Subcutaneous adipose tissue (tissue), 4 donors: ENCODE results near the gene SLC38A9. TPM values are rescaled to one million over a fixed set of nuclear protein-coding genes. Genes with fewer than 3 reads are reported as not detected.

Experiments
- total RNA-seq, 4 donors: library from RNA; depleted of rRNA; stranded (reverse); fragments of >200 nt; gene quantifications; one replicate each; pipeline ENCODE4 v1.1.0, GENCODE V29; 2016
- TF ChIP-seq, protein P1 (sequence below): fragments of 450-650 bp; IDR thresholded peaks from one replicate; pipeline ENCODE4 v1.5.1; 2016; ENCODE audit warnings: low read depth, mild to moderate bottlenecking, control low read depth, antibody characterized with exemption, moderate library complexity

SLC38A9 gene
- total RNA-seq, 4 donors from 2014 or later, result 20.2 to 33.5 (median 28.8) TPM

GRCh38 chr5:55592388-55593114 lies 119.6 kb downstream of the SLC38A9 start:
- TF ChIP-seq, protein P1, sequence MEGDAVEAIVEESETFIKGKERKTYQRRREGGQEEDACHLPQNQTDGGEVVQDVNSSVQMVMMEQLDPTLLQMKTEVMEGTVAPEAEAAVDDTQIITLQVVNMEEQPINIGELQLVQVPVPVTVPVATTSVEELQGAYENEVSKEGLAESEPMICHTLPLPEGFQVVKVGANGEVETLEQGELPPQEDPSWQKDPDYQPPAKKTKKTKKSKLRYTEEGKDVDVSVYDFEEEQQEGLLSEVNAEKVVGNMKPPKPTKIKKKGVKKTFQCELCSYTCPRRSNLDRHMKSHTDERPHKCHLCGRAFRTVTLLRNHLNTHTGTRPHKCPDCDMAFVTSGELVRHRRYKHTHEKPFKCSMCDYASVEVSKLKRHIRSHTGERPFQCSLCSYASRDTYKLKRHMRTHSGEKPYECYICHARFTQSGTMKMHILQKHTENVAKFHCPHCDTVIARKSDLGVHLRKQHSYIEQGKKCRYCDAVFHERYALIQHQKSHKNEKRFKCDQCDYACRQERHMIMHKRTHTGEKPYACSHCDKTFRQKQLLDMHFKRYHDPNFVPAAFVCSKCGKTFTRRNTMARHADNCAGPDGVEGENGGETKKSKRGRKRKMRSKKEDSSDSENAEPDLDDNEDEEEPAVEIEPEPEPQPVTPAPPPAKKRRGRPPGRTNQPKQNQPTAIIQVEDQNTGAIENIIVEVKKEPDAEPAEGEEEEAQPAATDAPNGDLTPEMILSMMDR, result no peak

DNA sequence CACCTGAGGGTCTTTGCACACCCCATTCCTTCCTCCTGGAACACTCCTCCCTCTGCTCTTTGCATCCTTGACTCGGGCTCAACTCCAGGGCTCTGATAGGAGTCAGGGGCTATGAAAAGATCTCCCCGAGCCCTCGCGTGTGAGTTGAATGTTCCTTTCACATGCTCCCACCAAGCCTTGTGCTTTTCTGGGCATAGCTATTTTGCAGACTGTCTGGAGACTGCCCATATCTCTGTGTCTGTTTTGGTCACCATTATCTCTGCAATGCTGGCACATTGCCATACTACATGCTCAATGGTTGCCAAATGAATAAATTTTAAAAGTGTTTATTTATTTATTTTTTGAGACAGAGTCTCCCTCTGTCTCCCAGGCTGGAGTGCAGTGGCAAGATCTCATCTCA lies 120.4 kb downstream of the SLC38A9 start:
- TF ChIP-seq, protein P1, result no peak

GRCh38 chr5:55585206-55585610 lies 126.9 kb downstream of the SLC38A9 start:
- TF ChIP-seq, protein P1, result no peak

DNA sequence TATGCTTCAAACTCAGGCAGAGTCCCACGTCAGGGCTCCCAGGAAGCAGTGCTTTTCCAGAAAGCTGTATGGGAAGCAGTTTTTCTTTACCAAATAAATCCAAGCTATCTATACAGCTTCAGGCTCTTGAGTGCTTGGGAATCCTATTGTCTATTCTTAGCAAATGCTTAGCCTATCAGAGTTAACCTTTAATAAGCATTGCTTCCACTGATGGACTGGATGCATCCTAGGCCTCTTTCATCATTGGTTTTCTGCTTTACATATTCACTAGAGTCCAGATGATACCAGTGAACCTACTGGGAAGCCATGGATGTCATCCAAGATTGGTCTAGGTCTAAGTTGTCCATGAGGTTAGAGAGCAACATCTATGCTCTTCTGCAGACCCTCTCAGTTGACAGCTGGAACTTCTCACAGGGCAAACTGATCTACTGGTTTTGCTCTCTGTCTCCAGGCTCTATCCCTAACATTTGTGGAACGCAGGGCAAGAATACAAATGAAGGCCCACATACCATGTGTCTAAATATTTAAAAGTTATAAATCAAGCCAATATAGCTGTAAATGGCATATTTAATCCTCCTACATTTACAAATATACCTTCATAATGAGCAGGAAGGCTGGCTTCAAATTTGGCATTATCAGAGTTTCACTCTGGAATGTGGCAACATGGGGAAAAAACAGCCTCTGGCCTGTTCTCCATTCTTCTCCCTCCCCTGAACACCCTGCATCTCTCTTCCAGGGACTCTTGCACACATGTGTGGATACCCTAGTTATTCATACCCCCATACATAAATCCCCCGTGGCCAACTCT lies 127.5 kb downstream of the SLC38A9 start:
- TF ChIP-seq, protein P1, result no peak

DNA sequence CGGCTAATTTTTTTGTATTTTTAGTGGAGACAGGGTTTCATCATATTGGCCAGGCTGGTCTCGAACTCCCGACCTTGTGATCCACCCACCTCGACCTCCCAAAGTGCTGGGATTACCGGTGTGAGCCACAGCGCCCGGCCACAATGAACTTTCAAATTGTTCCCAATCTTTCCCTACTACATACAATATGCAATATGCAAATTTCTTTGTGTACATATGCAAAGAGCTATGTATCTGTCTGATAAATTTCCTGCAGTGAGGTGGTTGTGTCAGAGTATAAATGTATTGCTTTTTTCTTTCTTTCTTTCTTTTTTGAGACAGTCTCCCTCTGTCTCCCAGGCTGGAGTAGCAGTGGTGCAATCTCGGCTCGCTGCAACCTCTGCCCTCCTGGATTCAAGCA lies 128.5 kb downstream of the SLC38A9 start:
- TF ChIP-seq, protein P1, result no peak

DNA sequence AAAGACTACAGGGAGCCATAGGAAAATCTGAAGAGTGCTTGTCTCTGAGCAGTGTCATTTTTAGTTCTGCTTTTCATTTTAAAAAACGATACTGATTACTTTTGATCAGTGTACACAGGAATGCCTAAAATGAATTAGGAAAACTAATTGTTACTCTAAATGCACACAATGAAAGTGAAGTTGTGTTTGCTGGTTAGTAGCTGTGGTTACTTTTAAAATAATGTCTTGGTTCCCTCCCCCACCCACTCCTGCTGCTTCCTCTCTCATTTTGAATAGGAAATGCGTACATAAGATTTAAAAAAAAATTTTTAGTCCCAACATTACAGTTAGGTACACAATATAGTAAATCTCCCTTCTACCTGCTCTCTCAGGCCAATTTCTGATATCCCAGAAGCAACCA lies 129.9 kb downstream of the SLC38A9 start:
- TF ChIP-seq, protein P1, result no peak

DNA sequence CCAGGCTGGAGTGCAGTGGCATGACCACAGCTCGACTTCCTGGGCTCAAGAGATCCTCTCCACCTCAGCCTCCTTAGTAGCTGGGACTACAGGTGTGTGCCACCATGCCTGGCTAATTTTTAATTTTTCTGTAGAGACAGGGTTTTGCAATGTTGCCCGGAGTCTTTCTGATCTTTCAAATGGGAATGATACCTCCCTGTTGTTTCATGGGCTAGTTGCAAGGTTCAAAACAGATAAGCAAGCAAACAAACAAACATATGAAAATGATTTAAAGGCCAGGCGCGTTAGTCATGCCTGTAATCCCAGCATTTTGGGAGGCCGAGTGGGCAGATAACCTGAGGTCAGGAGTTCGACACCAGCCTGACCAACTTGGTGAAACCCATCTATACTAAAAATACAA lies 132.1 kb downstream of the SLC38A9 start:
- TF ChIP-seq, protein P1, result no peak
